Caco-2 (cell line): ENCODE data around the gene VMAC. TPM values are rescaled to one million over a fixed set of nuclear protein-coding genes. Genes with fewer than 3 reads are reported as not detected.

Experiments used
- BruUV-seq: library from RNA; stranded (reverse); fragments of 400-500 nt; replicated peaks from 2 replicates; lab custom pipeline; 2021; lab: Mats Ljungman, UMichigan
- CTCF ChIA-PET: fragments of 300-600 bp; sonication (Branson Sonifier 250); formaldehyde crosslinking; loops from one replicate; lab custom pipeline; 2022; ENCODE audit warnings: antibody characterized with exemption; lab: Charles Lee
- POLR2A ChIA-PET: fragments of 300-600 bp; sonication (Branson Sonifier 250); formaldehyde crosslinking; loops from one replicate; lab custom pipeline; 2022; ENCODE audit warnings: antibody characterized with exemption; lab: Charles Lee
- DNase-seq, 2 experiments: peaks; one replicate each; pipeline versions ENCODE4 v3.0.0 to v3.0.0-alpha.2; 2020 to 2022
- H3K27me3 ChIP-seq: replicated peaks from 2 replicates; pipeline ENCODE4 v1.6.0; 2011; ENCODE audit warnings: low read length; ENCODE audit not compliant: control insufficient read depth, insufficient read depth
- H3K36me3 ChIP-seq: 2 replicates; pipeline ENCODE4 v1.5.1; 2011; ENCODE audit warnings: low read length; ENCODE audit not compliant: control insufficient read depth, insufficient read depth
- H3K4me1 ChIP-seq: fragments of 250-450 bp; sonication (Bioruptor Pico); 2 replicates; pipeline ENCODE4 v1.5.1; 2020; ENCODE audit warnings: mild to moderate bottlenecking
- H3K4me3 ChIP-seq: 2 replicates; pipeline ENCODE4 v1.5.1; 2011; ENCODE audit warnings: low read depth, mild to moderate bottlenecking, control low read depth, low read length
- H3K9me3 ChIP-seq: fragments of 250-450 bp; sonication (Bioruptor Pico); 2 replicates; pipeline ENCODE4 v1.5.1; 2020; ENCODE audit warnings: mild to moderate bottlenecking, moderate library complexity
- H3K27ac Mint-ChIP-seq: one replicate; pipeline ENCODE4 v1.8.0; 2022; ENCODE audit warnings: mixed read lengths; ENCODE audit not compliant: unreplicated experiment
- H3K27me3 Mint-ChIP-seq: one replicate; pipeline ENCODE4 v1.8.0; 2022; ENCODE audit warnings: mixed read lengths; ENCODE audit not compliant: insufficient read depth, unreplicated experiment
- H3K36me3 Mint-ChIP-seq: one replicate; pipeline ENCODE4 v1.8.0; 2022; ENCODE audit warnings: mild to moderate bottlenecking, mixed read lengths; ENCODE audit not compliant: insufficient read depth, unreplicated experiment
- H3K4me1 Mint-ChIP-seq: one replicate; pipeline ENCODE4 v1.8.0; 2022; ENCODE audit warnings: low read depth, mixed read lengths; ENCODE audit not compliant: unreplicated experiment
- H3K4me3 Mint-ChIP-seq: one replicate; pipeline ENCODE4 v1.8.0; 2022; ENCODE audit warnings: mild to moderate bottlenecking, moderate library complexity, mixed read lengths; ENCODE audit not compliant: unreplicated experiment
- H3K9me3 Mint-ChIP-seq: one replicate; pipeline ENCODE4 v1.8.0; 2022; ENCODE audit warnings: mixed read lengths; ENCODE audit not compliant: unreplicated experiment
- CTCF ChIP-seq, 2 experiments: fragments of 200-600 bp in 1 of 2; IDR thresholded peaks; 1 replicate in 1 of 2; 2 replicates in 1 of 2; pipeline versions ENCODE4 v1.5.1 to v1.8.0; 2011 to 2022; ENCODE audit warnings: antibody characterized with exemption in 1 of 2, control low read depth in 1 of 2, inconsistent platforms in 1 of 2, low read depth in 1 of 2, low read length in 1 of 2, mild to moderate bottlenecking in 1 of 2, moderate library complexity in 1 of 2; ENCODE audit not compliant: insufficient read depth in 1 of 2, severe bottlenecking in 1 of 2, unreplicated experiment in 1 of 2
- intact Hi-C: fragments of 100-400 bp; cut with micrococcal nuclease; formaldehyde crosslinking; loops from one replicate; pipeline ENCODE4 v1.10.0; 2022; ENCODE audit not compliant: unreplicated experiment
- total RNA-seq: library from RNA; stranded (reverse); gene quantifications from 2 replicates; pipeline ENCODE4 v1.2.3, GENCODE V29; 2022

The VMAC gene
- total RNA-seq, 1 experiment from 2014 or later = 4.8 TPM

- Mint-ChIP-seq H3K27ac (no peak overlapping the region), H3K4me3 (no peak overlapping the region), H3K9me3 (no peaks in the 10 kb centered on the region), H3K36me3 (peaks cover 12% of the 10 kb centered on the region), H3K27me3 (no peaks in the 10 kb centered on the region), H3K4me1 (peaks cover 14% of the 10 kb centered on the region)
- Histone ChIP-seq H3K4me1 (peaks cover 20% of the 10 kb centered on the region), H3K9me3 (no peaks in the 10 kb centered on the region), H3K36me3 (no peaks in the 10 kb centered on the region), H3K27me3 (no peaks in the 10 kb centered on the region), H3K4me3 (no peak overlapping the region)
- ChIA-PET POLR2A (no interaction called here), CTCF (interaction anchor here (1.8 kb wide), 1 partner anchor 11 kb away, joined by 7 read pairs; no protein-coding TSS in a partner anchor)
- BruUV-seq = no TSS peak
- no peak for DNase-seq
- TF ChIP-seq CTCF (IDR thresholded peaks at IDR 0.05; ENCODE audit: insufficient read depth in 1 of 2, low read depth in 1 of 2, low read length in 1 of 2, severe bottlenecking in 1 of 2, unreplicated experiment in 1 of 2) = no peak
- intact Hi-C loops = no loop called here
These were observed 51.7 kb downstream of the VMAC start for GRCh38 chr19:5956323-5956722.

DNA sequence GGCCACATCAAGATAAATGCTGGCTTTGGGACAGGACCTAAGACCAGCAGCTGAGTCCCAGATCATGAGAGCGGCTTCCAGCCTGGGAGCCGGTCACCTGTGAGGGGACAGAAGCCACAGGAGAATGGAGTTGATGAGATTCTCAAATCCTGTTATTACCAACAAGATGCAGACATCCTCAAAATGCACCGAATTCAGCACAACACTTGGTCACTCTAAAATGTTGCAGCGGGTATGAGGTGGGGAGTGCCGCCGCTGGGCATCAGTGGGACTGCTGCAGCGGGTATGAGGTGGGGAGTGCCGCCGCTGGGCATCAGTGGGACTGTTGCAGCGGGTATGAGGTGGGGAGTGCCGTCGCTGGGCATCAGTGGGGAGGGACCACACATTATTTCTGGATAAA lies 52.1 kb downstream of the VMAC start:
- no peak overlapping the region for H3K4me3 ChIP-seq
- H3K4me1 Mint-ChIP-seq = peaks cover 15% of the 10 kb centered on the region
- no peak overlapping the region for H3K27ac Mint-ChIP-seq
- DNase-seq = no peak
- no peak overlapping the region for H3K4me3 Mint-ChIP-seq
- CTCF ChIA-PET = interaction anchor here (1.8 kb wide), 1 partner anchor 11 kb away, joined by 7 read pairs; no protein-coding TSS in a partner anchor
- H3K27me3 ChIP-seq = no peaks in the 10 kb centered on the region
- peaks cover 20% of the 10 kb centered on the region for H3K4me1 ChIP-seq
- TF ChIP-seq CTCF (IDR thresholded peaks at IDR 0.05; ENCODE audit: insufficient read depth in 1 of 2, low read depth in 1 of 2, low read length in 1 of 2, severe bottlenecking in 1 of 2, unreplicated experiment in 1 of 2) = no peak
- no peaks in the 10 kb centered on the region for H3K9me3 Mint-ChIP-seq
- H3K36me3 Mint-ChIP-seq = peaks cover 12% of the 10 kb centered on the region
- H3K27me3 Mint-ChIP-seq = no peaks in the 10 kb centered on the region
- H3K9me3 ChIP-seq = no peaks in the 10 kb centered on the region
- POLR2A ChIA-PET = no interaction called here
- no peaks in the 10 kb centered on the region for H3K36me3 ChIP-seq
- intact Hi-C loops = no loop called here
- no TSS peak for BruUV-seq

- no peak for TF ChIP-seq CTCF (IDR thresholded peaks at IDR 0.05; ENCODE audit: insufficient read depth in 1 of 2, low read depth in 1 of 2, low read length in 1 of 2, severe bottlenecking in 1 of 2, unreplicated experiment in 1 of 2)
- Histone ChIP-seq H3K36me3 (no peaks in the 10 kb centered on the region), H3K4me1 (peaks cover 24% of the 10 kb centered on the region), H3K9me3 (no peaks in the 10 kb centered on the region), H3K4me3 (no peak overlapping the region), H3K27me3 (no peaks in the 10 kb centered on the region)
- no TSS peak for BruUV-seq
- H3K27me3 Mint-ChIP-seq = no peaks in the 10 kb centered on the region
- no peak for DNase-seq
- ChIA-PET CTCF (interaction anchor here (1.8 kb wide), 1 partner anchor 11 kb away, joined by 7 read pairs; no protein-coding TSS in a partner anchor), POLR2A (interaction anchor here (0.6 kb wide), 1 partner anchor 60 kb away, joined by 3 read pairs; no protein-coding TSS in a partner anchor)
- H3K4me3 Mint-ChIP-seq = no peak overlapping the region
- peaks cover 19% of the 10 kb centered on the region for H3K4me1 Mint-ChIP-seq
- no peaks in the 10 kb centered on the region for H3K9me3 Mint-ChIP-seq
- H3K36me3 Mint-ChIP-seq = peaks cover 12% of the 10 kb centered on the region
- no peak overlapping the region for H3K27ac Mint-ChIP-seq
- intact Hi-C loops = no loop called here
These were observed 52.5 kb downstream of the VMAC start for GRCh38 chr19:5957170-5957569.
